Stimulated activated CD4-positive, alpha-beta T cell treated with anti-CD3 and anti-CD28 coated beads, Interleukin-2, amount 100 ng/mL, for 48 hours (primary cell): ENCODE data around the gene KRTAP5-4.
"Not testable (repeated sequence)": the region's sequence is repeated elsewhere in the genome, so short reads cannot be mapped to it uniquely, and the experiment has no call there.

Experiments
- DNase-seq, 2 donors: peaks; one replicate each; pipeline ENCODE4 v3.0.0-alpha.2; 2020

KRTAP5-4 gene

GRCh38 chr11:1652771-1653540 lies 31.0 kb upstream of the KRTAP5-4 start:
- peak; percentile 81 to 85 for DNase-seq

GRCh38 chr11:1652442-1652770 lies 30.5 kb upstream of the KRTAP5-4 start:
- DNase-seq, result no peak

- DNase-seq, result no peak
Observed at GRCh38 chr11:1652026-1652425, 30.1 kb upstream of the KRTAP5-4 start.

GRCh38 chr11:1651411-1651980 lies 29.6 kb upstream of the KRTAP5-4 start:
- DNase-seq, result no peak

GRCh38 chr11:1650918-1651262 lies 29.0 kb upstream of the KRTAP5-4 start:
- no peak for DNase-seq

GRCh38 chr11:1650034-1650917 lies 28.3 kb upstream of the KRTAP5-4 start:
- DNase-seq, result no peak

- DNase-seq, result no peak
Observed at GRCh38 chr11:1648653-1649420, 26.9 kb upstream of the KRTAP5-4 start.

- no peak for DNase-seq
Observed at GRCh38 chr11:1647901-1648652, 26.1 kb upstream of the KRTAP5-4 start.

GRCh38 chr11:1646540-1646939 lies 24.6 kb upstream of the KRTAP5-4 start:
- not testable (repeated sequence) for DNase-seq

- no peak for DNase-seq
Observed at GRCh38 chr11:1645357-1645821, 23.5 kb upstream of the KRTAP5-4 start.

- no peak for DNase-seq
Observed at GRCh38 chr11:1644601-1645356, 22.8 kb upstream of the KRTAP5-4 start.

- no peak for DNase-seq
Observed at GRCh38 chr11:1643146-1643690, 21.3 kb upstream of the KRTAP5-4 start.

GRCh38 chr11:1642288-1643145 lies 20.6 kb upstream of the KRTAP5-4 start:
- no peak for DNase-seq

GRCh38 chr11:1641096-1641495 lies 19.2 kb upstream of the KRTAP5-4 start:
- no peak for DNase-seq

GRCh38 chr11:1640076-1640946 lies 18.4 kb upstream of the KRTAP5-4 start:
- DNase-seq, result peak; percentile 17 to 20

GRCh38 chr11:1639666-1640065 lies 17.7 kb upstream of the KRTAP5-4 start:
- no peak for DNase-seq

GRCh38 chr11:1639102-1639620 lies 17.2 kb upstream of the KRTAP5-4 start:
- no peak for DNase-seq

- DNase-seq, result no peak
Observed at GRCh38 chr11:1638344-1638743, 16.4 kb upstream of the KRTAP5-4 start.

- DNase-seq, result no peak
Observed at GRCh38 chr11:1637628-1638027, 15.7 kb upstream of the KRTAP5-4 start.
